ENCODE measurements around the gene BLTP3B. TPM values are rescaled to one million over a fixed set of nuclear protein-coding genes. Genes with fewer than 3 reads are reported as not detected.

The BLTP3B gene
- total RNA-seq, 1 donor from 2014 or later, result 12.9 TPM

- no peak for DNase-seq (ENCODE audit: low read depth)
- H3K27me3 ChIP-seq (ENCODE audit: control insufficient read depth, insufficient read depth, low read length), result no peaks in the 10 kb centered on the region
- no peak for FAIRE-seq
- no peak overlapping the region for H3K4me3 ChIP-seq (ENCODE audit: low read depth, low read length)
- no peaks in the 10 kb centered on the region for H3K36me3 ChIP-seq (ENCODE audit: control insufficient read depth, insufficient read depth, low read length)
- no peak for TF ChIP-seq CTCF (IDR thresholded peaks at IDR 0.05; ENCODE audit: insufficient read depth, low read length, severe bottlenecking)
Observed at GRCh38 chr12:100157427-100157821, 14.8 kb upstream of the BLTP3B start.

GRCh38 chr12:100156731-100157426 lies 14.2 kb upstream of the BLTP3B start:
- FAIRE-seq (no peak), DNase-seq (ENCODE audit: low read depth) (no peak)
- Histone ChIP-seq H3K36me3 (ENCODE audit: control insufficient read depth, insufficient read depth, low read length) (no peaks in the 10 kb centered on the region), H3K4me3 (ENCODE audit: low read depth, low read length) (no peak overlapping the region), H3K27me3 (ENCODE audit: control insufficient read depth, insufficient read depth, low read length) (no peaks in the 10 kb centered on the region)
- TF ChIP-seq CTCF (IDR thresholded peaks at IDR 0.05; ENCODE audit: insufficient read depth, low read length, severe bottlenecking), result no peak

- H3K4me3 ChIP-seq (ENCODE audit: low read depth, low read length), result no peak overlapping the region
- DNase-seq (ENCODE audit: low read depth) (peak; percentile 53), FAIRE-seq (no peak)
- no peaks in the 10 kb centered on the region for H3K27me3 ChIP-seq (ENCODE audit: control insufficient read depth, insufficient read depth, low read length)
- no peaks in the 10 kb centered on the region for H3K36me3 ChIP-seq (ENCODE audit: control insufficient read depth, insufficient read depth, low read length)
- TF ChIP-seq CTCF (IDR thresholded peaks at IDR 0.05; ENCODE audit: insufficient read depth, low read length, severe bottlenecking), result peak; percentile 93
Observed at GRCh38 chr12:100154474-100155247, 12.0 kb upstream of the BLTP3B start.

GRCh38 chr12:100153131-100153530 lies 10.5 kb upstream of the BLTP3B start:
- no peaks in the 10 kb centered on the region for H3K36me3 ChIP-seq (ENCODE audit: control insufficient read depth, insufficient read depth, low read length)
- FAIRE-seq, result no peak
- H3K27me3 ChIP-seq (ENCODE audit: control insufficient read depth, insufficient read depth, low read length), result no peaks in the 10 kb centered on the region
- DNase-seq (ENCODE audit: low read depth), result no peak
- no peak for TF ChIP-seq CTCF (IDR thresholded peaks at IDR 0.05; ENCODE audit: insufficient read depth, low read length, severe bottlenecking)
- H3K4me3 ChIP-seq (ENCODE audit: low read depth, low read length), result no peak overlapping the region

- Histone ChIP-seq H3K36me3 (ENCODE audit: control insufficient read depth, insufficient read depth, low read length) (no peaks in the 10 kb centered on the region), H3K27me3 (ENCODE audit: control insufficient read depth, insufficient read depth, low read length) (no peaks in the 10 kb centered on the region), H3K4me3 (ENCODE audit: low read depth, low read length) (no peak overlapping the region)
- no peak for TF ChIP-seq CTCF (IDR thresholded peaks at IDR 0.05; ENCODE audit: insufficient read depth, low read length, severe bottlenecking)
- FAIRE-seq (no peak), DNase-seq (ENCODE audit: low read depth) (no peak)
Observed at GRCh38 chr12:100151769-100152168, 9.1 kb upstream of the BLTP3B start.

Data from bronchial epithelial cell (primary cell).